Astrocyte (in vitro differentiated cells and primary cell): ENCODE data around the gene NBPF3.

Experiments used
- EZH2 ChIP-seq: IDR thresholded peaks from 2 replicates; pipeline ENCODE4 v1.6.1; 2012; ENCODE audit warnings: mild to moderate bottlenecking, low read length, inconsistent platforms; ENCODE audit not compliant: insufficient read depth
- TF ChIP-seq, protein P1 (sequence below): IDR thresholded peaks from 2 replicates; pipeline ENCODE4 v1.5.1; 2011; ENCODE audit warnings: low read depth, mild to moderate bottlenecking, inconsistent platforms, low read length, moderate library complexity; ENCODE audit not compliant: insufficient read depth

DNA sequence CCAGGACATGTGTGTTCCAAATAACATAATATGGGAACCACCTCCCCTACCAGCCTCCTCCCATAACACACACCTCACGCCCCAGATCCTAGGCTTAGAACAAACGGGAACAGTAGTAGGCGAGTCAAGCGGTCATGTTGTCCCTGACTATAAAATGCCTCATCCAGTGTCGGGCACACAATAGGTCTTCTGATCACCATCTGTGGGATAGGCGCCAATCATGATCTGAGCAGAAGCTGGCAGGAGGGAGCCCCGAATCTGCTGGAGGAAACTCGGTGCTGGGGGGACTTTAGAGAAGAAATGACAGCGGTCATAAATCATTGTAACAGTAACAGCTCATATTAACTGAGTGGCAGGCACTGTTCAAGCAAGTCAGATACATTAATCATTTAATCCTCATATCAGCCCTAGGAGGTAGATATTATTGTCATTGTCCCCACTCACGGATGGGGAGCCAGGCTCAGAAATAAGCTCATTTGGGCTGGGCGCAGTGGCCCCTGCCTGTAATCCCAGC is 82.6 kb downstream of the NBPF3 start:
- TF ChIP-seq, protein P1, sequence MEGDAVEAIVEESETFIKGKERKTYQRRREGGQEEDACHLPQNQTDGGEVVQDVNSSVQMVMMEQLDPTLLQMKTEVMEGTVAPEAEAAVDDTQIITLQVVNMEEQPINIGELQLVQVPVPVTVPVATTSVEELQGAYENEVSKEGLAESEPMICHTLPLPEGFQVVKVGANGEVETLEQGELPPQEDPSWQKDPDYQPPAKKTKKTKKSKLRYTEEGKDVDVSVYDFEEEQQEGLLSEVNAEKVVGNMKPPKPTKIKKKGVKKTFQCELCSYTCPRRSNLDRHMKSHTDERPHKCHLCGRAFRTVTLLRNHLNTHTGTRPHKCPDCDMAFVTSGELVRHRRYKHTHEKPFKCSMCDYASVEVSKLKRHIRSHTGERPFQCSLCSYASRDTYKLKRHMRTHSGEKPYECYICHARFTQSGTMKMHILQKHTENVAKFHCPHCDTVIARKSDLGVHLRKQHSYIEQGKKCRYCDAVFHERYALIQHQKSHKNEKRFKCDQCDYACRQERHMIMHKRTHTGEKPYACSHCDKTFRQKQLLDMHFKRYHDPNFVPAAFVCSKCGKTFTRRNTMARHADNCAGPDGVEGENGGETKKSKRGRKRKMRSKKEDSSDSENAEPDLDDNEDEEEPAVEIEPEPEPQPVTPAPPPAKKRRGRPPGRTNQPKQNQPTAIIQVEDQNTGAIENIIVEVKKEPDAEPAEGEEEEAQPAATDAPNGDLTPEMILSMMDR: no peak
- no peak for TF ChIP-seq EZH2
